ENCODE results near the gene MFSD12. TPM values are rescaled to one million over a fixed set of nuclear protein-coding genes. Genes with fewer than 3 reads are reported as not detected.

Gene MFSD12
- total RNA-seq, 1 donor from 2014 or later: 76.9 TPM

- ChIA-PET POLR2A (interaction anchor here (0.6 to 0.7 kb wide), 3 partner anchors 20 to 239 kb away, joined by 3 to 6 read pairs (median 4); no protein-coding TSS in a partner anchor), CTCF (no interaction called here)
- intact Hi-C loops (cut with micrococcal nuclease): loop anchor here (2.0 to 10.0 kb wide), 6 partner anchors 50 to 947 kb away; partner anchors contain the start of genes APBA3, CACTIN, CHAF1A and MFSD12
- Mint-ChIP-seq H3K36me3 (ENCODE audit: low read depth) (peaks cover 36% of the 10 kb centered on the region), H3K4me1 (peaks cover 46% of the 10 kb centered on the region), H3K9me3 (no peaks in the 10 kb centered on the region), H3K27me3 (no peaks in the 10 kb centered on the region), H3K4me3 (peak overlapping the region; percentile 90), H3K27ac (peak overlapping the region; percentile 76)
- no peak for ATAC-seq (ENCODE audit: low read depth)
- no peak for DNase-seq
- TF ChIP-seq CTCF (IDR thresholded peaks at IDR 0.05): no peak
Measured at GRCh38 chr19:3507371-3508120, 49.8 kb downstream of the MFSD12 start.

- H3K4me1 Mint-ChIP-seq: peaks cover 43% of the 10 kb centered on the region
- peaks cover 33% of the 10 kb centered on the region for H3K36me3 Mint-ChIP-seq (ENCODE audit: low read depth)
- TF ChIP-seq CTCF (IDR thresholded peaks at IDR 0.05): no peak
- peak overlapping the region; percentile 91 for H3K4me3 Mint-ChIP-seq
- no peaks in the 10 kb centered on the region for H3K27me3 Mint-ChIP-seq
- CTCF ChIA-PET: no interaction called here
- peak overlapping the region; percentile 76 for H3K27ac Mint-ChIP-seq
- DNase-seq (peak; percentile 28), ATAC-seq (ENCODE audit: low read depth) (no peak)
- intact Hi-C loops (cut with micrococcal nuclease): loop anchor here (1.0 to 10.0 kb wide), 9 partner anchors 51 to 948 kb away; partner anchors contain the start of genes APBA3, CACTIN, CHAF1A and HMG20B
- no peaks in the 10 kb centered on the region for H3K9me3 Mint-ChIP-seq
- POLR2A ChIA-PET: interaction anchor here (0.6 to 1.4 kb wide), 6 partner anchors 11 to 240 kb away, joined by 3 to 6 read pairs (median 3); no protein-coding TSS in a partner anchor
Measured at GRCh38 chr19:3506384-3507340, 50.7 kb downstream of the MFSD12 start.

GRCh38 chr19:3505598-3506383 is 51.6 kb downstream of the MFSD12 start, which contains the start of gene FZR1:
FZR1 (plus strand) TSS chr19:3506311; CDS start chr19:3522990, 16,679 bp downstream.
- ChIA-PET CTCF (no interaction called here), POLR2A (interaction anchor here (1.1 to 1.4 kb wide), 3 partner anchors 12 to 71 kb away, joined by 3 read pairs; no protein-coding TSS in a partner anchor)
- peak within 1 kb of the TSS; percentile 96 for H3K27ac Mint-ChIP-seq
- peaks cover 27% of the 10 kb centered on the region for H3K36me3 Mint-ChIP-seq (ENCODE audit: low read depth)
- no peaks in the 10 kb centered on the region for H3K9me3 Mint-ChIP-seq
- H3K4me3 Mint-ChIP-seq: peak within 1 kb of the TSS; percentile 91
- no peak for TF ChIP-seq CTCF (IDR thresholded peaks at IDR 0.05)
- ATAC-seq (ENCODE audit: low read depth) (peak; percentile 91), DNase-seq (peak; percentile 98)
- peaks cover 47% of the 10 kb centered on the region for H3K4me1 Mint-ChIP-seq
- H3K27me3 Mint-ChIP-seq: no peaks in the 10 kb centered on the region
- intact Hi-C loops (cut with micrococcal nuclease): loop anchor here (1.0 to 10.0 kb wide), 9 partner anchors 52 to 949 kb away; partner anchors contain the start of genes APBA3, CACTIN, CHAF1A and HMG20B

GRCh38 chr19:3504735-3505134 is 52.7 kb downstream of the MFSD12 start:
- DNase-seq (no peak), ATAC-seq (ENCODE audit: low read depth) (no peak)
- POLR2A ChIA-PET: no interaction called here
- Mint-ChIP-seq H3K27ac (peak overlapping the region; percentile 30), H3K9me3 (no peaks in the 10 kb centered on the region), H3K4me1 (peaks cover 48% of the 10 kb centered on the region), H3K4me3 (peak overlapping the region; percentile 91), H3K27me3 (no peaks in the 10 kb centered on the region), H3K36me3 (ENCODE audit: low read depth) (peaks cover 22% of the 10 kb centered on the region)
- TF ChIP-seq CTCF (IDR thresholded peaks at IDR 0.05): no peak
- CTCF ChIA-PET: no interaction called here
- intact Hi-C loops (cut with micrococcal nuclease): loop anchor here (5.0 to 10.0 kb wide), 5 partner anchors 53 to 950 kb away; partner anchors contain the start of genes APBA3, CHAF1A, MFSD12 and MRPL54

Measured in activated B cell treated with CpG ODN at 0.5 μM for 24 hours (primary cell).